Gastroesophageal sphincter (tissue), 3 donors: ENCODE results near the gene CA9.

Experiments used
- POLR2A ChIP-seq, 2 donors: fragments of 450-650 bp; IDR thresholded peaks; one replicate each; pipeline ENCODE4 v1.6.1; 2017; ENCODE audit warnings: antibody characterized with exemption in 2 of 2, mild to moderate bottlenecking in 2 of 2, moderate library complexity in 1 of 2
- POLR2AphosphoS5 ChIP-seq: sonication (generic); formaldehyde crosslinking; IDR thresholded peaks from one replicate; pipeline ENCODE4 v1.6.1; 2017; ENCODE audit warnings: antibody characterized with exemption
- TF ChIP-seq, protein P1 (sequence below), 4 experiments: fragments of 200-600 bp in 2 of 4; fragments of 450-650 bp in 2 of 4; sonication (generic) in 1 of 4; IDR thresholded peaks; one replicate each; pipeline ENCODE4 v1.5.1; 2017 to 2019; ENCODE audit warnings: antibody characterized with exemption in 4 of 4, mild to moderate bottlenecking in 2 of 4, moderate library complexity in 2 of 4

GRCh38 chr9:35665471-35665818, 8.3 kb upstream of the CA9 start:
- TF ChIP-seq POLR2A (IDR thresholded peaks at IDR 0.05) = no peak
- TF ChIP-seq, protein P1, sequence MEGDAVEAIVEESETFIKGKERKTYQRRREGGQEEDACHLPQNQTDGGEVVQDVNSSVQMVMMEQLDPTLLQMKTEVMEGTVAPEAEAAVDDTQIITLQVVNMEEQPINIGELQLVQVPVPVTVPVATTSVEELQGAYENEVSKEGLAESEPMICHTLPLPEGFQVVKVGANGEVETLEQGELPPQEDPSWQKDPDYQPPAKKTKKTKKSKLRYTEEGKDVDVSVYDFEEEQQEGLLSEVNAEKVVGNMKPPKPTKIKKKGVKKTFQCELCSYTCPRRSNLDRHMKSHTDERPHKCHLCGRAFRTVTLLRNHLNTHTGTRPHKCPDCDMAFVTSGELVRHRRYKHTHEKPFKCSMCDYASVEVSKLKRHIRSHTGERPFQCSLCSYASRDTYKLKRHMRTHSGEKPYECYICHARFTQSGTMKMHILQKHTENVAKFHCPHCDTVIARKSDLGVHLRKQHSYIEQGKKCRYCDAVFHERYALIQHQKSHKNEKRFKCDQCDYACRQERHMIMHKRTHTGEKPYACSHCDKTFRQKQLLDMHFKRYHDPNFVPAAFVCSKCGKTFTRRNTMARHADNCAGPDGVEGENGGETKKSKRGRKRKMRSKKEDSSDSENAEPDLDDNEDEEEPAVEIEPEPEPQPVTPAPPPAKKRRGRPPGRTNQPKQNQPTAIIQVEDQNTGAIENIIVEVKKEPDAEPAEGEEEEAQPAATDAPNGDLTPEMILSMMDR (IDR thresholded peaks at IDR 0.05) = no peak
- no peak for TF ChIP-seq POLR2AphosphoS5
